ENCODE data around the gene INPP5A.
"Not testable (repeated sequence)": the region's sequence is repeated elsewhere in the genome, so short reads cannot be mapped to it uniquely, and the experiment has no call there.

Gene INPP5A

DNA sequence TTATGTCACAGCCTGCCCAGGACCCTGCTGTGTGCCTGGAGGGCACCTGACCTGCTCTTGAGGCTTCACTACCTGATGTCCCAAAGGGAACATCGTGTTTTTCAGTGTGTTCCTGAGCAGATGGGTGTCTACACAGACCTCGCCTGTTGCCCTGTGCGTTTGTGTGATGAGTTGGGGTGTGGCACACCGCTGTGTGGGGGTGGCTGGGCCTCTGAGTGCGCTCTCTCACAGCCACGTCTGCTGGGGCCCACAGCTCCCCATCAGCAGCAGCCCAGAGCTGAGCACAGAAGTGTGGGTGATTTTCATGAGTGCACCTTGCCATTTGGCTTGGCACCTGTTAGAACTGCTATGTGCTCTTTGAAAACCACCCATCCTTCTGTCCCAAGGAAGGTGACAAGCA is 126.8 kb downstream of the INPP5A start:
- no peak for DNase-seq

DNA sequence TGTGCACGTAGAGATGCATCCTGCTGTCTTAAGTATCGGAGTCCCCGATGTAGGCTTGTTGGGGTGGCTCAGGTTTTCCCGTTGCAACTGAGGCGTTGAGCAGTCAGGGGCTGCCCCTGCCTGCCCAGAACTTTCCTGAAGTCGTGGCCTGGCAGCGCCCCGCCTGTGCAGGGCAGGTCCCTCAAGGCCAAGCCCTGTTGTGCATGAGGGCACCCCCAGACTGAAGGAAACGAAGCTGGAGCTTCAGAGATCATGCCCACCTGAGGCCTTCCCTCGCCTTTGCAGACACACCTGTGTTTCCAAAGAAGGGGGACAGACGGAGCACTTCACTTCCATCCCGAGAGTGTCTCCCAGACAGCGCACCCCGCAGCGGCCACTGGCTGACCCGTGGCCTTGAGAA is 127.3 kb downstream of the INPP5A start:
- no peak for DNase-seq

DNA sequence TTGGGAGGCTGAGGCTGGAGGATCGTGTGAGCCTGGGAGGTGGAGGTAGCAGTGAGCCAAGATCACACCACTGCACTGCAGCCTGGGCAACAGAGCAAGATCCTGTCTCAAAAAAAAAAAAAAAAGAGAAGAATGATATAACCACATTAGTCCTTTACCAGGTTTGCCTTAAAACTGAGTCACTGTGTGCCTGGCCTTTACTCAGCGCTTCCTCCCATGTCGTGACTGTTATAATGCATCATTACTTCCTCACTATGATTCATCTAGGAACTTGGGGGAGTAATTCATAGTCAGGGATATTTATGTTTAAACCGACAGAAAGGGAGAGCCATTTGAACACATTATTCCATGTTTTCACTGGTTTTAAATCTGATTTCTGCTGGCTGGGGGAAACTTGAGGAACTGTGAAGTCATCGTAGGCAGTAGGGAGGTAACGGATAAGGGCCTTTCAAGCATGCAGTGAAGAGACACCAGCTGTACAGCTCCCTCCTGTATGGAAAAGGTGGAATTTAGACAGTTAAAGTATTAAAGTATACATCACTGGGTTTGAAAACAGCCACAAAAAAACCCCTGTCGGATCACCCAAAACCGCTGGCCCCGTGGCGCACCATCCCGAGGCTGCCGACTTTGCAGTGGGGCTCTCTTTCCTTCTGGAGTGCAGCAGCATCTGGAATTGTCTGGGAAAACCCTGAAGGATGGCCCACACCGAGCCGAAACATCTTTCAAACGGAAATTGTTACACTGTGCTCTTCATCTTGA is 128.5 kb downstream of the INPP5A start:
- no peak for DNase-seq

DNA sequence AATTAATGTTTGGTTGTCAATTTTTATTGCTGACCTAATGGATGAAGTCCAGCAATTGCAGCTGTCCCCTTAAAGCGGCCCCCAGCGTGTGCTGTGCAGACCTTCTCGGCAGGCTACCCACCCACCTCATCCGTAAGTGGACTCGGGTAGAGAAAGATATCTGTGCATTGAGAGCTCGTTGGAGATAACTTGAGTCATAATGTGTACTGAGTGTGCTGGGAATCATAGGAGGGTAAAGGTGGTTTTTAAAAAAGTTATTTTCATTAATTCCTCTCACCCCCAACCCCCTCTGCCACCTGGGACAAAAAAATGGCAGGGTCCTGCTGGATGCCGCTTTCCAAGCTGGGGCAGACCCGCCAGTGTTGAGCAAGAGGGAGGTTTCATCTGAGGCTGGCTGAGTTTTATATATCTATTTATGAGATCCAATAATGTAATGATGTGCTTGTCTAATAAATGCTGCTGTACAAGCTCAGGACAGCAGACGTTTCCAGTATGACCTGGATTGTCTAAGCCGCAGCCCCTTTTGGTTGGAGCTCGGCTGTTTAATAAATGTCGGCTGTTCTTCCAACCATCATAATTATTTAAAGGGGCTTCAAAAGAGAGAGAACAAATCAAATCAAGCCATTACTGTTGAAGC is 129.2 kb downstream of the INPP5A start:
- DNase-seq = no peak

DNA sequence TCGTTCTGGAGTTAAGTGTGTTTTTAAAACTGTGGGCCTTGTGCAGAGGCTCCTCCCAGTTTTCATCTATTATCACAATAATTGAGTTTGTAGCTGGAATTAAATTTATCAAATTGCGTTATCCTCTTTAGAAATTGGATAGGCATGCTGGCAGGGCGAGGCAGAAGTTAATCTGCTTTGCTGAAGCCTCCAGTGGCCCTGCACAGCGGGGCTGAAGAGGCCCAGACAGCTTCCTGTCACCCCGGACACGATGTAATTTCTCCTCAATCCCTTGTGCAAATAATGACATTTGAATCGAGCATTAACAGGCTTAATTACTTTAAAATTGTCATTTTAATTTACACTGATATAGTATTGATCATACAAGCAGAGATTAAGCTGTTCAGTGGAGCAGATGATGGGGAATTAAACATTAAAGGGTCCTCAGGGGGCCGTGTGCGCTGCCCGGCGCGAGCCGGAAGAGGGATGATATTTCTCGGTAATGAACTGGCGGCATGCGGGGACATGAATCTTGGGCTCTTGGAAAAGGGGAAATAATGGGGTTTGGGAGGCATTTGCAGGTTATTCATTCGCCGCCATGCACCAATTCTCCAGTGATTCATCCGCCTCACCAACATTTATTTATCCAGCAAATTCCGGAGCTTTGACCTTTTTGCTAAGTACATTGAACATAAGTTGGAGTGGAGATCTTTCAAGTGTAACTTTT is 129.9 kb downstream of the INPP5A start:
- no peak for DNase-seq

DNA sequence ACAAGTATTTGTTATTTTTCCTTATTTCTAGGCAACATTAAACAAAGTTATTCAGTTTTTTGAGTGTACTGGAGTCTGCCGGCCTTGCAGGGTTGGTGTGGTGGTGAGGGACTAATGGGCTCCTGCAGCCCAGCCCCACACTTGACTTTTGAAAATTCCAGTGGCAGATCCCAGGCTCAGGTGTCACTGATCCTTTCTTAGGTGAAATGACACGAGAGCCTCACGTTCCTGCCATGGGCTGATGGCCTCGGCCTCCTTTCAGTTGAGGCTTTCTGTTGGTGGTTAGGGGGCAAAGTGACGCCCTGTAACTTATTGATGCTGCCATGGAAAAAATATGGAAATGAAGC is 130.4 kb downstream of the INPP5A start:
- DNase-seq = no peak

DNA sequence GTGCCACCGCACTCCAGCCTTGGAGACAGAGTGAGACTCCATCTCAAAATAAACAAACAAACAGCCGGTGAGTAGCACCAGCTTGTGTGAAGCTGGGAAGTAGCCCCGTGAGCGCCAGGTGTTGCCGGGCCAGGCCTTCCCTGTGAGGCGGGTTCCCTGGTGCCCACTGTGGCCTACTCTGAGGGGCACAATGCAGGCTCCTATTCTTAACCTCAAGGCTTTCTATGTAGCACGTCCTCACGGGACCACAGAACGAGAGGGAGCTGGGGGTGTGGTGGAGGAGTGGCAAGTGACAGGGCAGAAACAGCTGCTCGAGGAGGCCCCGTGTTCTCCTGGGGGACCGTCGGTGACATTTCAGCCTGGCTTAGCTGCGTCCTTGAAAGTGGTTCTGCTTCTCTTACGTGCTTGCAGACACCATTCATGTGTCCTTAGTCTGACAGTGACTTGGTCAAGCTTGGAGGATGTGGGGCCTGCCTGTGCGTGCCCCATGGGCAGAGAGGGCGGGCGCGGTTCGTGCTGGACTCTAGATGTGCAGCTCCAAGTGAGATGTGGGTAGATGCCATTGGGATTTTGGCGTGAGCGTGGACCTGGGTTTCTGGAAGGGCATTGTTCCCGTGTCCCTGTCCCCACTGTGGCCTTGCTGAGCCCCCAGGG is 131.7 kb downstream of the INPP5A start:
- no peak for DNase-seq

DNA sequence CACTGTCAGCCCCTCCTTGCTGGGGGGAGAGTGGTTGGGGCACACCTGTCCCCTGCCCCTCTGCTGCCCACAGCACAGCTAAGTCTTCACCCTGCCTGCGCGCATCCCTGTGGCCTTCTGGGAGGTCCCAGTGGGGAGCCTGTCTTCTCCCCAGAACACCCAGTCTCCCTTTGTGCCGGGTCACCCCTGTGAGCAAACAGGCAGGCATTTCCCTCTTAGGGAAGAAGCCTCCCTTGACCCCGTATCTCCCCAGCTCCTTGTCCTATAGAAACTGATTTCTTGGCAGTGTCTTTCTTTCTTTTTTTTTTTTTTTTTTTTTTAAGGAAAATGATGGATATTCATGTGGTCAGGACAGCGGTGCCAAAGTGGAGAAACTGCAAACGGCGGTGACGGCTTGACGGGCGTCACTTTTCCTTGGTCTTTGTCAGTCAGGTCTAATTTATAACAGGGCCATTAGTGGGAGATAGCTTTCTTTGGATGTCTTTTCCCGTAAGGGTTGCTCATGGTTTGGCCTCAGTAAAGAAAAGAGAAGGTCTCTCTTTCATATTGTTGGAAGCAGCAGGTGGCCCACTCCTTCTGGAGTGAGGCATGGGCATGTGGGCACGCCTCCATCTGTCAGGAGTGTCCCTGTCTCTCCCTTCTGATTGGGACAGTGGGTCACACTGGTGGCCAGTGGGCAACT is 133.1 kb downstream of the INPP5A start:
- DNase-seq = peak; percentile 4

DNA sequence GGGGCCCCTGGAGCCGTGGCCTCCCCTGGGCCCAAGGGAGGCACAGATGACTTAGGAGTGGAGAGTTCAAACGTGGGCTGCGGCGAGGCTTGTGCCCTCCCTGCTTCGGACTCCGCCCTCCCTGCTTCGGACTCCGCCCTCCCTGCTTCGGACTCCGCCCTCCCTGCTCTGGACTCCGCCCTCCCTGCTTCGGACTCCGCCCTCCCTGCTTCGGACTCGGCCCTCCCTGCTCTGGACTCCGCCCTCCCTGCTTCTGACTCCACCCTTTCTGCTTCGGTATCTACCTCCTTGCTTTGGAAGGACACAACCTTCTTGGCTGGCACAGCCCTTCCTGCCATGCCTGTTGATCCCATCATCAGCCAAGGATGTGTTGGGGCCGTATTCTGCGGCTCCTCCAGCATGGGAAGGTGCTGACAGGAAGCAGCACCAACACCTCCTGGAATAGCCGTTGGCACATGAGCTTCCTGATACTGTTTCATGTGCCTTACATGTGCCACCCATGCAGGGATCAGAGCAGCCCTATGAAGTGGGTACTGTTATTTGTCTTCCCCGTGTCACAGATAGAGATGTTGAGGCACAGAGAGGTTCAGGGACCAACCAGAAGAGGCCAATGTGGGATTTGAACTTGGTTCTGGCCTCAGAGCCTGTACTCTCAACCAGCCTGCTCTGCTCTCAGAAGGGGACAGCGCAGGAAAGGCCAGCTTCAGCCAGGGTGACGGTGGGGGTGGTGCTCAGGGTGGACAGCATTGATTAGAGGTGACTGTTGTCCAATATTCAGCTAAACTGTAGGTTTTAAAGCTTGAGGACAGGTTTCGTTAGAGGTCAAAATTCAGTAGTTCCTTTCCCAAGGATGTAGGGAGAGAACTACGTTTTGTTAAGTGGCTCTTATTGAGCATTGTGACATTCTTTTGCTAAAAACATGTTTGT is 133.9 kb downstream of the INPP5A start:
- DNase-seq = no peak

DNA sequence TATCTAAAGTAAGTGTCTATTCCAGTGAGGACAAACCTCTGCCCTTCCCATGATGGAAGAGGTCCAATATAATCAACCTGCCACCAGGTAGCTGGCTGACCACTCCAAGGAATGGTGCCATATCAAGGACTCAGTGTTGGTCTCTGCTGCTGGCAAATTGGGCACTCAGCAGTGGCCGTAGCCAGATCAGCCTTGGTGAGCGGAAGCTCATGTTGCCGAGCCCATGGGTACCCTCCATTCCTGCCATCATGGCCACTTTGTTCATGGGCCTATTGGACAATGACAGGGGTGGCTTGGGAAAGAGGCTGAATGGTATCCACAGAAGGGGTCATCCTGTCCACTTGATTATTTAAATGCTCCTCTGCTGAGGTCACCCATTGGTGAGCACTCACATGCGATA is 136.2 kb downstream of the INPP5A start:
- not testable (repeated sequence) for DNase-seq

DNA sequence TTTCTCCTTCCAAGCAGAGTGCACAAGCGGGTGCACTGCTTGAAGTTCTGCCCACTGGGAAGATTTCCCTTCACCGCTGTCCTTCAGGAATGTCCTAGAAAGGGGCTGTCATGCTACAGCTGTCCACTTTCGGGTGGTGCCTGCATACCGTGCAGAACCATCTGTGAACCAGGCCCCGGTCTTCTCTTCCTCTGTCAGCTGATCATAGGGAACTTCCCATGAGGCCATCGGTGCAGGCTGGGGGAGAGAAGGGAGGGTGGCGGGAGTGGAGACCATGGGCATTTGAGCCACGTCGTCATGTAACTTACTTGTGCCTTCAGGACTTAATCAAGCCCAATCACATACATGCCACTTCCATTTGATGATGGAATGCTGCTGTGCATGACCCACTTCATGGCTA is 136.7 kb downstream of the INPP5A start:
- DNase-seq = no peak

DNA sequence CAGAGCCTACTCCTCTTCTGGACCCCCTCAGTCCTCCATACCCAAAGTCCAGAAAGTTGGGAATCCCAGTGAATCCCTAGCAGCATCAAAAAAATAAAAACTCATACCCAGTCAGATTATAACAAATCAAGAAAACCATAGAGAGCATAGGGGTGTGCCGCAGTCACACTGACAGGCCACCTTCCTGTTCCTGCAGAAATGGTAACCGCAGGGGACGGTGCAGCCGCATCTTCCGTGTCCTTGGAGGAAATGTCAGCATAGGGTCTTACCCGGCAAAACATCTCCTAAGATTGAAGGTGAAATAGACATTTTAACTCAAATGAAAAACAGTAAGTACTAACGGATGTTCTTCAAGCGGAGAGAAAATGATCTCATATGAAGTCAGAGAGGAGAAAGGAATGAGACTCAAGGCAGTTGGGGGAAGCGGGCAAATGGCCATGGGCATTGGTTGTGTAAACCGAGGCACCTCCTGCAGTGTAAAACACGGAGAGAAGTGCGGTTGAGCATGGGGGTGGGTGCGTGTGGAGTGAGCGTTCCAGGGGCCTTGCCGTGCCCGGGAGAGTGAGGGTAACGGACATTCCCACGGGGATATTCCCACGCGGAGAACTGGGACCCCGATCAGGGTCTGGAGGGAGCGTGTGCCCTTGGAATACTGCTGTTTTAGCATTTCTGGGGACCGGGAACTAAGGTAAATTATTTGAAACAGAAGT is 137.6 kb downstream of the INPP5A start:
- DNase-seq = no peak

DNA sequence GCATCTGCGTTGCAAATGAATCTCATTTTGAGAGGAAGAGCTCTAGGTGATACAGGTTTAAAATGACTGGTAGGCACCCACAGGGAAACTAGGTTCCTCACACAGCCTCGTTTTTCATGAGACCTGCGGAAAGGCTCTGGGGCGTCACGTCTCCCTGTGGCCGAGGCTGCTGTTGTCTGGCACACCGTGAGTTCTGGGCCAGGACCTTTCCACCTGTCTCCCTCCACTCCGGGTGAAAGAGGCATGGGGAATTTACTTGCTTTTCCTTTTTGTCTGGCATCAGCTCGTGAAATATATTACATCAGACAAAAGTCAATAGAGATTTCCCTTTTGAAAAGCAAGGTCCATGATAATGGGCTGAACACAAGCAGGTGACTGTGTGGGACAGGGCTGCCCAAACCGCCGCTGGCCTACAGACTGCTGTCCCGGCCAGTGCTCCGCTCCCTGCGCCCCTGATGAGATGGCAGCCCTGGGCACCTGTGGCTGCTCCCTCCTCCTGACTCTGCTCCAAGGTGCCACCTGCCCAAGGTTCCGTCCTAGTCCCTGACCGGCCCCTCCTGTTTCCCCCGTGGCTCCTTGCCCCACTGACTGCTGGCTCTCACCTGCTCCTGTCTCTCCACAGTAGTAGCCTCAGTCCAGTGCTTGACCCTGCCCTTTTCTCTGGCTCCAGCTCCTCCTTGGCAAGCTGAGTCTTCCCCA is 138.8 kb downstream of the INPP5A start:
- no peak for DNase-seq

DNA sequence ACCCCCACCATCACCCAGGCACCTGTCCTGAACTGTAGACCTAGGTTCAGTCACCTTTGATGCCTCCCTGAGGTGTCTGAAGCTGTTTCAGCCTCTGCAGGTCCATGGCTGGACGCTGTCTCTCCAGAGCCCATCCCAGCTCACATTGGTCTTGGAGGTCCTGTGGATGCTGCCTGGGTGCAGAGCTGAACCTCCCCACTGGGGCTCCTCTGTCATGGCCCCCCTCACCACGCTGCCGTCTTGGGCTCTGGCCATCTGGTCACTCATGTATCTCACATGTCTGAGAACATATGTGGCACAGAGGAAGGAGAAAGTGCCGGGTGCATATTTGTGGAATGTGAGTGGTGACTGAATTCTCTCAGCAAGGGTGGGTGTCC is 139.5 kb downstream of the INPP5A start:
- DNase-seq = no peak

DNA sequence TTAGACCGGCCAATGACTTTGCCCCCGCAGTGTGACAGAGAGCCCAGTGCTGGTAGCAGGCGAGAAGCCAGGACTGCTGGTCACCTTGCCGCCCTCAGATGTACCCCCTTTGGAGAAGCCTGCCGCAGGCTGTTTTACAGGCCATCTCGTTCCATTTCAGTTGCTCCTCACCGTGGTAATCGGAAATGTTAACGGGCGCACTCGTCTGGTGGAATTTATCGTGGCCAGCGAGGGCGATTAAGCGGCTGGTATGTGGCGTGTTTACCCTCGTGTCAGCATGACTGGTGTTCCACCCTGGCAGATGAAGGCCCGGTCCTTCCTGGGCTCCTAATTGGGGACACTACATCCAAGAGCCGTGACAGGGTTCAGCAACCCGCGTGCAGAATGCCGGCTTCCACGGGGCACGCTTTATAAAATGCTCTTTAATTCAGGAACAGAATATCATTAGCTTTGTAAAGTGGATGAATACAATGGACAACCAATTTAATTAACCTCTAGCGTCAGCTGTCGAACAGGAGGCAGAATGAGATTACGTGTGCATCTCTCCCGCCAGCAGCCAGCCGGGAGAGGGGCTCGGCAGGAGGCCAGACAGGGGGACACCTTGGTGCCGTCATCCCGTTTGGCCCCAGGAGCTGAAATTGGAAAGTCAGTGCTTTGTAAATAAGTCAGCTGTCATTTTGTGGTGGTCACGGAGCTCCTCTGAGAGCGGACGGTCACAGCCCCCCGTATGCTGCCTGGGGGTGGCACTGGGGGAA is 140.1 kb downstream of the INPP5A start:
- DNase-seq = peak; percentile 11

DNA sequence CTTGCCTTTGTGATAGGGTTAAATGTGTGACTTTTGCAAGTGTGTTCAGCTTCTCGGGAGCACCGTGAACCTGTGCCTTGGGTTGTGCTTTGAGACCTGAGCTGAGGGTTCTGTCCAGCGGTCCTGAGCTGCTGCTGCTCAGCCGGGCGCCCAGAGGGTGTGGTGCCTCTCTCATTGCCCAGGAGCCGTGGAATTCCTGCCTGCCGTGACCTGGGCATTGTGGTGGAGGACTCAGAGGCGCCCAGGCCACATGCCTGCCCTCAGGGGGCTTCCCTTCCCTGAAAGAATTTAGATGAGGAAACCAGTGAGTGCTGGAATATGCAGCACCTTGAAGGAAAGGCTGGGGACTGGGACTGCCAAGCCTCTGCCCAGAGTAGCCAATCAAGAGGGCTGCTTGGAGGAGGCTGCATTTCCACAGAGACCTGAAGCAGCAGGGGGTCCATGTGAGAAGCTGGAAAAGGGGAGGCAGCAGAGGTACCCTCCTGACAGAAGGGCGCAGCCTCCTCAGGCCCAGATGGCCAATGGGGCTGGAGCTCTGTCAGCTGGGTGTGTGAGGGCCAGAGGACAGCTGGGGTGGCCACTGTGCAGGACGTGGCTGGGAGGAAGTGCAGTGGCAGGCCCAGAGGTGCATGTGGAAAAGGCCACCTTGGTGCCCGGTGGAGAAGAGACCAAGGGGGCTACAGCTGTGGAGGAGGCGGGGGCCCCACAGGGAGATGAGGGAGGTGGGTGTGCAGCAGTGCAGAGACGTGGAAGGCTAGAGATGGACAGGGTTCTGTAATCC is 141.0 kb downstream of the INPP5A start:
- peak; percentile 11 for DNase-seq

DNA sequence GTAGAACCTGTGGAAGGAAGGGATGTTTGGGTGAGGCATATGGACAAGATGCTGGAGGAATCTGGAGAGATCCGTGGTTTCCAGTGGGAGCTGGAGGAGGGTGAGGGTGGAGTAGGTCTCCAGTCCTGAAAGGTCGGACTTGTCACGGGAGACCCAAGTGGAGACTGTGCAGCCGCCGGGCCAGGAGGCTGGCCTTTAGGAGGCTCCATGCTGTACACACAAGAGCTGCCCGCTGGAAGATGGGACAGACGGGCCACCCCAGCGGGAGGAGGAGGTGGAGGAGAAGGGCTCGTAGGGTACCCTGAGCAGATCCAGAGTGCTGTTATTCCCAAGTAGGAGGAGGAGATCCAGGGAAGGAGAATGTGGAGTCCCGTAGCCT is 141.6 kb downstream of the INPP5A start:
- DNase-seq = peak; percentile 4

DNA sequence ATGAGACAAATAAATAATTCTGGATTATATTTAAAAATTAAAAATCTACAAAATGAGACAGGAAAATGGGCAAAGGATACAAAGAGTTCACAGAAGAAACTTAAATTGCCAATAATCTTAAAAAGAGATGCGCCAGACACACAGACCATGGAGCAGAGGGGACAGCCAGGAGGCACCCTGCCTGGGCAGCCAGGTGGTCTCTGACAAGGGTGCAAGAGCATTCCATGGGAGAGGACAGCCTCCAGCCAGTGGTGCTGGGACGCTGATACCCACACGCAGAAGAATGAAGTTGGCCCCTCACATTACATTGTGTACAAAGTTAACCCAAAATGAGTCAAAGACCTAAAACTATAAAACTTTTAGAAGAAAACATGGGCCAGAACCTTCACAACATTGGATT is 142.1 kb downstream of the INPP5A start:
- DNase-seq = peak; percentile 3

DNA sequence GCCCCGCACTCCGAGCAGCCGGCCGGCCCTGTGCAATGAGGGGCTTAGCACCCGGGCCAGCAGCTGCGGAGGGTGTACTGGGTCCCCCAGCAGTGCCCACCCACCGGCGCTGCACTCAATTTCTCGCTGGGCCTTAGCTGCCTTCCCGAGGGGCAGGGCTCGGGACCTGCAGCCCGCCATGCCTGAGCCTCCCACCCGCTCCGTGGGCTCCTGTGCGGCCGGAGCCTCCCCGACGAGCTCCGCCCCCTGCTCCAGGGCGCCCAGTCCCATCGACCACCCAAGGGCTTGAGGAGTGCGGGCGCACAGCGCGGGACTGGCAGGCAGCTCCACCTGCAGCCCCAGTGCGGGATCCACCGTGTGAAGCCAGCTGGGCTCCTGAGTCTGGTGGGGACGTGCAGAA is 143.2 kb downstream of the INPP5A start:
- DNase-seq = not testable (repeated sequence)

All from femur (tissue), 1 donor.